Liver (tissue), 3 donors: ENCODE data around the gene SERPINE1.

Source experiments
- GABPA ChIP-seq, 2 donors: IDR thresholded peaks in 1 of 2; conservative IDR thresholded peaks in 1 of 2; 2 replicates each; pipeline ENCODE4 v1.6.1; 2016; ENCODE audit warnings: antibody characterized with exemption in 2 of 2, mild to moderate bottlenecking in 1 of 2, moderate library complexity in 1 of 2
- MAX ChIP-seq: IDR thresholded peaks from 2 replicates; pipeline ENCODE4 v1.6.1; 2016; ENCODE audit warnings: antibody characterized with exemption
- NR2F2 ChIP-seq: IDR thresholded peaks from 2 replicates; pipeline ENCODE4 v1.6.1; 2016; ENCODE audit warnings: antibody characterized with exemption
- TAF1 ChIP-seq: conservative IDR thresholded peaks from 2 replicates; pipeline ENCODE4 v1.6.1; 2016; ENCODE audit warnings: antibody characterized with exemption, mild to moderate bottlenecking
- TF ChIP-seq, protein P1 (sequence below): fragments of 150-350 bp; IDR thresholded peaks from 2 replicates; pipeline ENCODE4 v1.5.1; 2017; ENCODE audit warnings: improper control_type of control experiment, low read depth, low read length; ENCODE audit not compliant: missing input control
- TF ChIP-seq, protein P2 (sequence below): IDR thresholded peaks from 2 replicates; pipeline ENCODE4 v1.6.1; 2016; ENCODE audit warnings: antibody characterized with exemption, mild to moderate bottlenecking
- donor health status: healthy.
- donor health status: healthy.

DNA sequence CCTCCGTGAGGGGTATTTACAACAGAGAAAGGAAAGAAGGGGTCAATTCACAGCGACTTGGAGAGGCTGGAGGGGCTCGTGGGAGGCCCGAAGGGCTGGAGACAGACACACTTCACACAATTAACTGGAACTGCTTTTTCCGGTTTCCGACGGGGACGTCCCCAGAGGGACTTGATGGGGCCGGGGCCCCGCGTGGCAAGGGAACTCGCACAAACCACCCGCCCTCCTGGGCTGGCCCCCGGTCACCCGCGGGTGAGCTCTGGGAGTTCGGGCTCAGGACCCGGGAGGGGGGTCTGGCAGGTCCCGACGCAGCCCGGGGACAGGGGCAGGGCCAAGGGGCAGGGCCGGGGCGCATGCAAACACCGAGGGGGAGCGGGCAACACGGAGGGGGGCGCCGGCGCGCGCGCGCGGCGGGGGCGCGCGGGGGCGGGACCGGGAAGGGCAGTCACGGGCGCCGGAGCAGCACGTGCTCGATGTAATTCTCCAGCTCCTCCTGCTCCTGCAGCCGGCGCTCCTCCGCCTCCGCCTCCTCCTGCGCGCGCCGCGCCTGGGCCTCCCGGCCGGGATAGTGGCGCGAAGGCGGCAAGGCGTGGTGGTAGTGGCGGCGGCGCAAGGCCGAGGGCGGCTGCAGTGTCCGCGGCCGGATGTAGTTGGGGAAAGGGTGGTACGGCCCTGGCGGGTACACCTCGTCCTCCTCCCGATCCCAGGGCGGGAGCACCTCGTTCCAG is 35.8 kb downstream of the SERPINE1 start:
- TF ChIP-seq, protein P1, sequence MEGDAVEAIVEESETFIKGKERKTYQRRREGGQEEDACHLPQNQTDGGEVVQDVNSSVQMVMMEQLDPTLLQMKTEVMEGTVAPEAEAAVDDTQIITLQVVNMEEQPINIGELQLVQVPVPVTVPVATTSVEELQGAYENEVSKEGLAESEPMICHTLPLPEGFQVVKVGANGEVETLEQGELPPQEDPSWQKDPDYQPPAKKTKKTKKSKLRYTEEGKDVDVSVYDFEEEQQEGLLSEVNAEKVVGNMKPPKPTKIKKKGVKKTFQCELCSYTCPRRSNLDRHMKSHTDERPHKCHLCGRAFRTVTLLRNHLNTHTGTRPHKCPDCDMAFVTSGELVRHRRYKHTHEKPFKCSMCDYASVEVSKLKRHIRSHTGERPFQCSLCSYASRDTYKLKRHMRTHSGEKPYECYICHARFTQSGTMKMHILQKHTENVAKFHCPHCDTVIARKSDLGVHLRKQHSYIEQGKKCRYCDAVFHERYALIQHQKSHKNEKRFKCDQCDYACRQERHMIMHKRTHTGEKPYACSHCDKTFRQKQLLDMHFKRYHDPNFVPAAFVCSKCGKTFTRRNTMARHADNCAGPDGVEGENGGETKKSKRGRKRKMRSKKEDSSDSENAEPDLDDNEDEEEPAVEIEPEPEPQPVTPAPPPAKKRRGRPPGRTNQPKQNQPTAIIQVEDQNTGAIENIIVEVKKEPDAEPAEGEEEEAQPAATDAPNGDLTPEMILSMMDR, result no peak
- TF ChIP-seq MAX, result no peak
- no peak for TF ChIP-seq NR2F2
- no peak for TF ChIP-seq GABPA (IDR thresholded peaks at IDR 0.05 in 1 of 2, conservative IDR thresholded peaks at IDR 0.05 in 1 of 2)
- no peak for TF ChIP-seq TAF1
- TF ChIP-seq, protein P2, sequence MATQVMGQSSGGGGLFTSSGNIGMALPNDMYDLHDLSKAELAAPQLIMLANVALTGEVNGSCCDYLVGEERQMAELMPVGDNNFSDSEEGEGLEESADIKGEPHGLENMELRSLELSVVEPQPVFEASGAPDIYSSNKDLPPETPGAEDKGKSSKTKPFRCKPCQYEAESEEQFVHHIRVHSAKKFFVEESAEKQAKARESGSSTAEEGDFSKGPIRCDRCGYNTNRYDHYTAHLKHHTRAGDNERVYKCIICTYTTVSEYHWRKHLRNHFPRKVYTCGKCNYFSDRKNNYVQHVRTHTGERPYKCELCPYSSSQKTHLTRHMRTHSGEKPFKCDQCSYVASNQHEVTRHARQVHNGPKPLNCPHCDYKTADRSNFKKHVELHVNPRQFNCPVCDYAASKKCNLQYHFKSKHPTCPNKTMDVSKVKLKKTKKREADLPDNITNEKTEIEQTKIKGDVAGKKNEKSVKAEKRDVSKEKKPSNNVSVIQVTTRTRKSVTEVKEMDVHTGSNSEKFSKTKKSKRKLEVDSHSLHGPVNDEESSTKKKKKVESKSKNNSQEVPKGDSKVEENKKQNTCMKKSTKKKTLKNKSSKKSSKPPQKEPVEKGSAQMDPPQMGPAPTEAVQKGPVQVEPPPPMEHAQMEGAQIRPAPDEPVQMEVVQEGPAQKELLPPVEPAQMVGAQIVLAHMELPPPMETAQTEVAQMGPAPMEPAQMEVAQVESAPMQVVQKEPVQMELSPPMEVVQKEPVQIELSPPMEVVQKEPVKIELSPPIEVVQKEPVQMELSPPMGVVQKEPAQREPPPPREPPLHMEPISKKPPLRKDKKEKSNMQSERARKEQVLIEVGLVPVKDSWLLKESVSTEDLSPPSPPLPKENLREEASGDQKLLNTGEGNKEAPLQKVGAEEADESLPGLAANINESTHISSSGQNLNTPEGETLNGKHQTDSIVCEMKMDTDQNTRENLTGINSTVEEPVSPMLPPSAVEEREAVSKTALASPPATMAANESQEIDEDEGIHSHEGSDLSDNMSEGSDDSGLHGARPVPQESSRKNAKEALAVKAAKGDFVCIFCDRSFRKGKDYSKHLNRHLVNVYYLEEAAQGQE, result no peak
